ENCODE measurements around the gene PTGS2. TPM values are rescaled to one million over a fixed set of nuclear protein-coding genes. Genes with fewer than 3 reads are reported as not detected.
"Not testable (repeated sequence)": the region's sequence is repeated elsewhere in the genome, so short reads cannot be mapped to it uniquely, and the experiment has no call there.

The PTGS2 gene
- total RNA-seq, 4 donors from 2014 or later: 0.84 to 4.9 (median 1.1) TPM

GRCh38 chr1:186670297-186671135 is 9.7 kb downstream of the PTGS2 start:
- 74 to 75% methylated on average over 2 of the region's 2 CpGs for WGBS, 2 donors
- H3K4me3 ChIP-seq: no peak overlapping the region
- no peak overlapping the region for H3K27ac ChIP-seq
- H3K9me3 ChIP-seq: no peaks in the 10 kb centered on the region
- peaks cover 0 to 14% (median 0%) of the 10 kb centered on the region in 3 donors for H3K36me3 ChIP-seq
- H3K4me1 ChIP-seq: no peaks in the 10 kb centered on the region
- no peak for TF ChIP-seq EP300 (IDR thresholded peaks at IDR 0.05)
- TF ChIP-seq POLR2A (IDR thresholded peaks at IDR 0.05): no peak
- no peak for TF ChIP-seq CTCF (IDR thresholded peaks at IDR 0.05)
- no peak for DNase-seq (ENCODE audit: low spot score in 2 of 2)
- no peaks in the 10 kb centered on the region for H3K27me3 ChIP-seq

GRCh38 chr1:186669784-186670183 is 10.4 kb downstream of the PTGS2 start:
- H3K27ac ChIP-seq; H3K27me3 ChIP-seq; H3K4me3 ChIP-seq; H3K9me3 ChIP-seq; H3K36me3 ChIP-seq; H3K4me1 ChIP-seq; DNase-seq (ENCODE audit: low spot score in 2 of 2): not testable (repeated sequence)
- WGBS, 2 donors: 94 to 95% methylated on average over 3 of the region's 3 CpGs

- not testable (repeated sequence) for H3K27ac ChIP-seq; H3K9me3 ChIP-seq; DNase-seq (ENCODE audit: low spot score in 2 of 2); H3K27me3 ChIP-seq; H3K4me1 ChIP-seq; H3K36me3 ChIP-seq; H3K4me3 ChIP-seq
- 90 to 93% methylated on average over 8 of the region's 8 CpGs for WGBS, 2 donors
Observed at GRCh38 chr1:186664217-186664616, 16.0 kb downstream of the PTGS2 start.

DNA sequence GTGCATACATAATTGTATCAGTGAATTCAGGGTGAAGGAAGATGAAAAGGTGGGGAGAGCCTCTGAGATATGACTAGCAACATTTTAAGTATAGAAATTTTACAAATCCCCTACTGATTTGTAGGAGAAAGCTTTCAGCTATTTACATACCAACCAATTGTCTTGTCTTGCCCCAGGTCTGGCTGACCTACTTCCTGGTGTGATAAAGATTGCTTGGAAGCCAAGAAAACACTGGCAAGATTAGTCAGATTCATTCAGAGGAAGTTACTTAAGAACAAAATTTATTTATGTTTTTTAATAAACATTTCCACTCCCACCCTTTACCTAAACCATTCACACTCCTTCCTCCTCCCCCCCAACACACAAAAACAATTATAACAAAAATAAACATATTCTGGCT is 17.5 kb downstream of the PTGS2 start:
- Histone ChIP-seq H3K36me3 (no peaks in the 10 kb centered on the region), H3K27me3 (no peaks in the 10 kb centered on the region), H3K27ac (no peak overlapping the region), H3K4me1 (no peaks in the 10 kb centered on the region), H3K4me3 (no peak overlapping the region), H3K9me3 (peaks cover 0 to 5% (median 0%) of the 10 kb centered on the region in 4 donors)
- DNase-seq (ENCODE audit: low spot score in 2 of 2): no peak
- TF ChIP-seq EP300 (IDR thresholded peaks at IDR 0.05): no peak
- no peak for TF ChIP-seq CTCF (IDR thresholded peaks at IDR 0.05)
- TF ChIP-seq POLR2A (IDR thresholded peaks at IDR 0.05): no peak

DNA sequence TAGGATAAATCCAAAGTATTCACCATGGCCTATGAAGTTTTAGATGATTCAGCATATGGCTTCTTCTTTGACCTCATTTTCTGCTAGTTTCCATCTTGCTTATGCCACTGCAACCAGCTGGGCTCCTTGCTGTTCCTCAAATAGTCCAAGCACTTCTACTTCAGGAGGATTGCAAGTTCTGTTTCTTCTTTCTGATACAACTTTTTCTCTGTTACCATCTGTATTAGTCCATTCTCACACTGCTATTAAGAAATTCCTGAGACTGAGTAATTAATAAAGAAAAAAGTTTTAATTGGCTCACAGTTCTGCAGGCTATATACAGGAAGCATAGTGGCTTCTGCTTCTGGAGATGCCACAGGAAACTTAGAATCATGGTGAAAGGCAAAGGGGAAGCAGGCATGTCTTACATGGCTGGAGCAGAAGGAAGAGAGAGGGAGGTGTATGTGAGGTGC is 20.3 kb downstream of the PTGS2 start:
- no peaks in the 10 kb centered on the region for H3K27me3 ChIP-seq
- H3K27ac ChIP-seq: no peak overlapping the region
- H3K9me3 ChIP-seq: peaks cover 0 to 5% (median 0%) of the 10 kb centered on the region in 4 donors
- no peaks in the 10 kb centered on the region for H3K36me3 ChIP-seq
- DNase-seq (ENCODE audit: low spot score in 2 of 2): no peak
- H3K4me1 ChIP-seq: no peaks in the 10 kb centered on the region
- TF ChIP-seq EP300 (IDR thresholded peaks at IDR 0.05) (no peak), POLR2A (IDR thresholded peaks at IDR 0.05) (no peak), CTCF (IDR thresholded peaks at IDR 0.05) (no peak)
- no peak overlapping the region for H3K4me3 ChIP-seq

- no peak overlapping the region for H3K27ac ChIP-seq
- DNase-seq (ENCODE audit: low spot score in 2 of 2): no peak
- no peak overlapping the region for H3K4me3 ChIP-seq
- no peaks in the 10 kb centered on the region for H3K4me1 ChIP-seq
- TF ChIP-seq EP300 (IDR thresholded peaks at IDR 0.05) (no peak), POLR2A (IDR thresholded peaks at IDR 0.05) (no peak), CTCF (IDR thresholded peaks at IDR 0.05) (no peak)
- no peaks in the 10 kb centered on the region for H3K36me3 ChIP-seq
- no peaks in the 10 kb centered on the region for H3K9me3 ChIP-seq
- H3K27me3 ChIP-seq: no peaks in the 10 kb centered on the region
Observed at GRCh38 chr1:186658999-186659398, 21.2 kb downstream of the PTGS2 start.

Measured in tibial nerve (tissue), 4 donors.